Peyer's patch (tissue), 4 donors: Measurements from ENCODE around the gene DPF3.

ENCODE experiments used
- POLR2A ChIP-seq, 2 donors: fragments of 450-650 bp; IDR thresholded peaks; one replicate each; pipeline ENCODE4 v1.5.1; 2017; ENCODE audit warnings: antibody characterized with exemption in 2 of 2, mild to moderate bottlenecking in 2 of 2, moderate library complexity in 2 of 2
- TF ChIP-seq, protein P1 (sequence below), 6 experiments: fragments of 450-650 bp in 4 of 6; fragments of 200-600 bp in 2 of 6; sonication (generic) in 1 of 6; IDR thresholded peaks; one replicate each; pipeline ENCODE4 v1.5.1; 2017 to 2019; ENCODE audit warnings: antibody characterized with exemption in 6 of 6, mild to moderate bottlenecking in 3 of 6, moderate library complexity in 1 of 6

DNA sequence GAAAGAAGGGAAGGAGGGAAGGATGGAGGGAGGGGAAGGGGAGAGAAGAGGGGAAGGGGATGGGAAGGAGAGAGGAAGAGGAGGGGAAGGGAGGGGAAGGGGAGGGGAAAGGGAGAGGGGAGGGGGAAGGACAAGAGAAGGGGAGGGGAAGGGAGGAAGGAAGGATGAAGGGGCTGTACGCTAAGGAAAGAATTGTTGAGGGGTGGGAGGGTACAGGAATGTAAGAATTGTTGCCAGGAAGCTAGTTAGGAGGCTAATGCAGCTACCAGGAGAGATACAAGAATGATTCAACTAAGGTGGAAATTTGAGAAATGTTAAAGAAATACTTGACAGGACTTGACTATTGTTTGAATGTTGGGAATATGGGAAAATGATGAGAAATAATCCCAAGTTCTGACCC, 261.2 kb downstream of the DPF3 start:
- no peak for TF ChIP-seq POLR2A (IDR thresholded peaks at IDR 0.05)
- TF ChIP-seq, protein P1, sequence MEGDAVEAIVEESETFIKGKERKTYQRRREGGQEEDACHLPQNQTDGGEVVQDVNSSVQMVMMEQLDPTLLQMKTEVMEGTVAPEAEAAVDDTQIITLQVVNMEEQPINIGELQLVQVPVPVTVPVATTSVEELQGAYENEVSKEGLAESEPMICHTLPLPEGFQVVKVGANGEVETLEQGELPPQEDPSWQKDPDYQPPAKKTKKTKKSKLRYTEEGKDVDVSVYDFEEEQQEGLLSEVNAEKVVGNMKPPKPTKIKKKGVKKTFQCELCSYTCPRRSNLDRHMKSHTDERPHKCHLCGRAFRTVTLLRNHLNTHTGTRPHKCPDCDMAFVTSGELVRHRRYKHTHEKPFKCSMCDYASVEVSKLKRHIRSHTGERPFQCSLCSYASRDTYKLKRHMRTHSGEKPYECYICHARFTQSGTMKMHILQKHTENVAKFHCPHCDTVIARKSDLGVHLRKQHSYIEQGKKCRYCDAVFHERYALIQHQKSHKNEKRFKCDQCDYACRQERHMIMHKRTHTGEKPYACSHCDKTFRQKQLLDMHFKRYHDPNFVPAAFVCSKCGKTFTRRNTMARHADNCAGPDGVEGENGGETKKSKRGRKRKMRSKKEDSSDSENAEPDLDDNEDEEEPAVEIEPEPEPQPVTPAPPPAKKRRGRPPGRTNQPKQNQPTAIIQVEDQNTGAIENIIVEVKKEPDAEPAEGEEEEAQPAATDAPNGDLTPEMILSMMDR (IDR thresholded peaks at IDR 0.05): no peak
